GM12878 (cell line): ENCODE results near the gene ZBED1.

Experiments used
- BHLHE40 ChIP-seq, 2 experiments: fragments of 450-650 bp in 1 of 2; IDR thresholded peaks; 2 replicates each; pipeline ENCODE4 v1.6.1; 2011 to 2017; ENCODE audit warnings: low read depth in 2 of 2, borderline replicate concordance in 1 of 2, improper control_type of control experiment in 1 of 2, low read length in 1 of 2, mild to moderate bottlenecking in 1 of 2
- CTCF ChIP-seq, 3 experiments: IDR thresholded peaks in 2 of 3; conservative IDR thresholded peaks in 1 of 3; 2 replicates each; pipeline ENCODE4 v1.5.1; 2011; ENCODE audit warnings: low read depth in 3 of 3, low read length in 3 of 3, mild to moderate bottlenecking in 3 of 3, control low read depth in 2 of 3, moderate library complexity in 2 of 3, inconsistent platforms in 1 of 3, mixed read lengths in 1 of 3; ENCODE audit not compliant: control insufficient read depth in 2 of 3, insufficient read depth in 1 of 3; ENCODE audit errors: extremely low read depth in 1 of 3
- ETV6 ChIP-seq, 2 experiments: fragments of 450-650 bp in 1 of 2; IDR thresholded peaks in 1 of 2; conservative IDR thresholded peaks in 1 of 2; 2 replicates each; pipeline ENCODE4 v1.6.1; 2014; ENCODE audit warnings: antibody characterized with exemption in 1 of 2, borderline replicate concordance in 1 of 2, low read depth in 1 of 2, mild to moderate bottlenecking in 1 of 2, moderate library complexity in 1 of 2
- IKZF1 ChIP-seq: fragments of 450-650 bp; conservative IDR thresholded peaks from 2 replicates; pipeline ENCODE4 v1.6.1; 2017; ENCODE audit warnings: antibody characterized with exemption, mild to moderate bottlenecking
- MAX ChIP-seq: IDR thresholded peaks from 2 replicates; pipeline ENCODE4 v1.6.1; 2012; ENCODE audit warnings: low read depth, low read length, improper control_type of control experiment
- MEF2A ChIP-seq: IDR thresholded peaks from 2 replicates; pipeline ENCODE4 v1.6.1; 2011; ENCODE audit warnings: low read depth, mild to moderate bottlenecking, low read length, moderate library complexity; ENCODE audit not compliant: insufficient read depth
- MYC ChIP-seq: IDR thresholded peaks from 2 replicates; pipeline ENCODE4 v1.6.1; 2011; ENCODE audit warnings: mild to moderate bottlenecking, low read length, moderate library complexity, inconsistent platforms; ENCODE audit not compliant: insufficient read depth, insufficient replicate concordance, insufficient read length, severe bottlenecking
- NFXL1 ChIP-seq: fragments of 450-650 bp; IDR thresholded peaks from 2 replicates; pipeline ENCODE4 v1.6.1; 2017; ENCODE audit warnings: antibody characterized with exemption, mild to moderate bottlenecking, borderline replicate concordance
- NFYA ChIP-seq: IDR thresholded peaks from 2 replicates; pipeline ENCODE4 v1.6.1; 2011; ENCODE audit warnings: low read depth, mild to moderate bottlenecking, low read length, improper control_type of control experiment, borderline replicate concordance
- POLR2A ChIP-seq: IDR thresholded peaks from 2 replicates; pipeline ENCODE4 v1.6.1; 2011; ENCODE audit warnings: low read depth, mild to moderate bottlenecking, low read length
- POLR2AphosphoS5 ChIP-seq: IDR thresholded peaks from 2 replicates; pipeline ENCODE4 v1.6.1; 2011; ENCODE audit warnings: mild to moderate bottlenecking, low read length, inconsistent platforms
- ZBTB40 ChIP-seq: fragments of 450-650 bp; IDR thresholded peaks from 2 replicates; pipeline ENCODE4 v1.6.1; 2016; ENCODE audit warnings: mild to moderate bottlenecking, moderate library complexity, borderline replicate concordance
- ZZZ3 ChIP-seq: IDR thresholded peaks from 2 replicates; pipeline ENCODE4 v1.6.1; 2011; ENCODE audit warnings: low read depth; ENCODE audit not compliant: control insufficient read depth, insufficient read length

DNA sequence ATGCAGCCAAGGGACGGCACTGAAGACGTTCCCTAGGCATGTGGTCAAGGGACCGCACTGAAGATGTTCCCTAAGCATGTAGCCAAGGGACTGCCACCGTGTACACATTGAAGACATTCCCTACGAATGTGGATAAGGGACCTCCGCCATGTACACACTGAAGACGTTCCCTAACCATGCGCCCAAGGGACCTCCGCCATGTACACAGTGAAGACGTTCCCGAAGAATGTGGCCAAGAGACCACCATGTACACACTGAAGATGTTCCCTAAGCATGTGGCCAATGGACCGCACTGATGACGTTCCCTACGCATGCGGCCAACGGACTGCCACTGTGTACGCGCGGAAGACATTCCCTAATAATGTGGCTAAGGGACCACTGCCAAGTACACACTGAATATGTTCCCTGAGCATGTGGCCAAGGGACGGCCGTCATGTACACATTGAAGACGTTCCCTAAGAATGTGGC is 48.4 kb downstream of the ZBED1 start:
- TF ChIP-seq ZBTB40: no peak
- TF ChIP-seq CTCF (IDR thresholded peaks at IDR 0.05 in 2 of 3, conservative IDR thresholded peaks at IDR 0.05 in 1 of 3; ENCODE audit: control insufficient read depth in 2 of 3, extremely low read depth in 1 of 3, insufficient read depth in 1 of 3, low read depth in 3 of 3, low read length in 3 of 3): no peak
- TF ChIP-seq POLR2AphosphoS5: no peak
- TF ChIP-seq NFYA: no peak
- no peak for TF ChIP-seq POLR2A
- TF ChIP-seq MEF2A: no peak
- no peak for TF ChIP-seq ZZZ3
- no peak for TF ChIP-seq IKZF1
- TF ChIP-seq BHLHE40 (IDR thresholded peaks at IDR 0.05; ENCODE audit: borderline replicate concordance in 1 of 2, low read depth in 2 of 2, low read length in 1 of 2): no peak
- no peak for TF ChIP-seq NFXL1
- TF ChIP-seq MAX: no peak
- no peak for TF ChIP-seq ETV6 (conservative IDR thresholded peaks at IDR 0.05 in 1 of 2, IDR thresholded peaks at IDR 0.05 in 1 of 2; ENCODE audit: borderline replicate concordance in 1 of 2, low read depth in 1 of 2)
- TF ChIP-seq MYC: no peak
